GM23248 (cell line): ENCODE data around the gene COL15A1. TPM values are rescaled to one million over a fixed set of nuclear protein-coding genes. Genes with fewer than 3 reads are reported as not detected.

ENCODE experiments used
- DNase-seq: peaks from one replicate; pipeline ENCODE4 v3.0.0-alpha.2; 2015
- H2AFZ ChIP-seq: fragments of 200-600 bp; sonication (generic); 2 replicates; pipeline ENCODE4 v1.6.1; 2016; ENCODE audit warnings: antibody characterized with exemption
- H3F3A ChIP-seq: fragments of 200-600 bp; sonication (generic); 2 replicates; pipeline ENCODE4 v1.6.1; 2016; ENCODE audit warnings: mild to moderate bottlenecking, antibody characterized with exemption, mixed run types; ENCODE audit not compliant: insufficient read depth
- H3K27ac ChIP-seq: fragments of 200-600 bp; sonication (generic); 2 replicates; pipeline ENCODE4 v1.5.1; 2016; ENCODE audit warnings: mild to moderate bottlenecking
- H3K27me3 ChIP-seq: fragments of 200-600 bp; sonication (generic); replicated peaks from 2 replicates; pipeline ENCODE4 v1.6.1; 2016; ENCODE audit warnings: mild to moderate bottlenecking; ENCODE audit not compliant: insufficient read depth
- H3K36me3 ChIP-seq: fragments of 200-600 bp; sonication (generic); 2 replicates; pipeline ENCODE4 v1.6.1; 2016; ENCODE audit warnings: low read depth, mild to moderate bottlenecking
- H3K4me1 ChIP-seq: fragments of 200-600 bp; sonication (generic); 2 replicates; pipeline ENCODE4 v1.6.1; 2016; ENCODE audit warnings: mild to moderate bottlenecking; ENCODE audit not compliant: insufficient read depth
- H3K4me2 ChIP-seq: fragments of 200-600 bp; sonication (generic); one replicate; pipeline ENCODE4 v1.6.1; 2016; ENCODE audit warnings: mild to moderate bottlenecking; ENCODE audit not compliant: unreplicated experiment
- H3K4me3 ChIP-seq: fragments of 200-600 bp; sonication (generic); 2 replicates; pipeline ENCODE4 v1.5.1; 2016; ENCODE audit warnings: mild to moderate bottlenecking
- H3K79me2 ChIP-seq: fragments of 200-600 bp; sonication (generic); 2 replicates; pipeline ENCODE4 v1.6.1; 2016; ENCODE audit warnings: mild to moderate bottlenecking; ENCODE audit not compliant: insufficient read depth
- H3K9ac ChIP-seq: fragments of 200-600 bp; sonication (generic); 2 replicates; pipeline ENCODE4 v1.6.1; 2016; ENCODE audit warnings: mild to moderate bottlenecking
- H3K9me2 ChIP-seq: fragments of 200-600 bp; sonication (generic); 2 replicates; pipeline ENCODE4 v1.6.1; 2016; ENCODE audit warnings: mixed run types, mild to moderate bottlenecking, moderate library complexity; ENCODE audit not compliant: insufficient read depth
- H3K9me3 ChIP-seq: fragments of 200-600 bp; sonication (generic); one replicate; pipeline ENCODE4 v1.6.1; 2017; ENCODE audit warnings: low read depth
- H4K20me1 ChIP-seq: fragments of 200-600 bp; sonication (generic); 2 replicates; pipeline ENCODE4 v1.6.0; 2016; ENCODE audit not compliant: insufficient read depth
- EZH2 ChIP-seq: fragments of 200-600 bp; sonication (generic); IDR thresholded peaks from 2 replicates; pipeline ENCODE4 v1.6.1; 2018; ENCODE audit warnings: antibody characterized with exemption, mild to moderate bottlenecking; ENCODE audit not compliant: insufficient read depth, poor library complexity, severe bottlenecking
- EZH2phosphoT487 ChIP-seq: fragments of 200-600 bp; sonication (generic); IDR thresholded peaks from 2 replicates; pipeline ENCODE4 v1.6.1; 2018; ENCODE audit warnings: antibody characterized with exemption, moderate library complexity, mild to moderate bottlenecking, low read depth; ENCODE audit not compliant: insufficient read depth
- WGBS, 2 experiments: methylation state at CpG; one replicate each; pipeline ENCODE4 v1.1.6; 2015 to 2017; ENCODE audit warnings: low lambda C conversion rate in 2 of 2, low coverage in 1 of 2; ENCODE audit errors: missing lambda C conversion rate in 2 of 2; 5-methylcytosine and 5-hydroxymethylcytosine counted together
- in situ Hi-C: fragments of 300-500 bp; cut with MboI; formaldehyde crosslinking; loops from 2 replicates; pipeline ENCODE4 v1.15.0; 2020
- polyA plus RNA-seq: library from polyadenylated mRNA; unstranded; fragments of >200 nt; fragmentation: Nextera tagmentation; extraction: Ambion mirVana; gene quantifications from 2 replicates; pipeline ENCODE4 v1.2.1, GENCODE V29; 2016
- total RNA-seq: library from RNA; depleted of rRNA; stranded (reverse); fragments of >200 nt; shearing (Covaris generic); gene quantifications from 2 replicates; pipeline ENCODE4 v1.2.3, GENCODE V29; 2014

Gene COL15A1
- total and polyA plus RNA-seq, 2 experiments from 2014 or later: 9.7 to 16.8 TPM

GRCh38 chr9:99030092-99030511 is 86.4 kb downstream of the COL15A1 start:
- peak overlapping the region; percentile 38 for H3K4me2 ChIP-seq

GRCh38 chr9:99030610-99031109 is 87.0 kb downstream of the COL15A1 start:
- H3F3A ChIP-seq: peaks cover 31% of the 10 kb centered on the region
- peak overlapping the region; percentile 3; the same call in 1 of the 2 replicates for H2AFZ ChIP-seq
- in situ Hi-C loops: no loop called here
- no peaks in the 10 kb centered on the region for H3K36me3 ChIP-seq
- peaks cover 29% of the 10 kb centered on the region for H3K4me1 ChIP-seq
- peak overlapping the region; percentile 77 for H3K27ac ChIP-seq
- H3K4me3 ChIP-seq: no peak overlapping the region
- H3K9me3 ChIP-seq: no peaks in the 10 kb centered on the region
- no peaks in the 10 kb centered on the region for H3K27me3 ChIP-seq
- WGBS, 2 experiments: 97 to 98% methylated on average over 3 of the region's 3 CpGs
- no peak for DNase-seq
- TF ChIP-seq EZH2phosphoT487: no peak
- TF ChIP-seq EZH2: no peak
- no peaks in the 10 kb centered on the region for H3K79me2 ChIP-seq
- peak overlapping the region; percentile 26 for H3K9ac ChIP-seq
- H3K9me2 ChIP-seq: no peaks in the 10 kb centered on the region
- H3K4me2 ChIP-seq: peak overlapping the region; percentile 38
- H4K20me1 ChIP-seq: no peaks in the 10 kb centered on the region

More at GRCh38 chr9:99030092-99030511, 86.4 kb downstream of the COL15A1 start:
- H3K36me3 ChIP-seq: no peaks in the 10 kb centered on the region
- H3K9ac ChIP-seq: peak overlapping the region; percentile 26; the same call in 1 of the 2 replicates
- H3K9me3 ChIP-seq: no peaks in the 10 kb centered on the region
- TF ChIP-seq EZH2 (no peak), EZH2phosphoT487 (0 out of 2 replicates have a peak, but pooled peaks have one; percentile 65)
- H4K20me1 ChIP-seq: no peaks in the 10 kb centered on the region
- H3K9me2 ChIP-seq: no peaks in the 10 kb centered on the region
- H2AFZ ChIP-seq: peak overlapping the region; percentile 3; the same call in 1 of the 2 replicates
- 0 to 2% methylated on average over 3 of the region's 3 CpGs for WGBS, 2 experiments
- in situ Hi-C loops: no loop called here
- H3K27ac ChIP-seq: peak overlapping the region; percentile 77
- peaks cover 29% of the 10 kb centered on the region for H3K4me1 ChIP-seq
- DNase-seq: peak; percentile 93
- H3K79me2 ChIP-seq: no peaks in the 10 kb centered on the region
- H3F3A ChIP-seq: peaks cover 31% of the 10 kb centered on the region
- H3K4me3 ChIP-seq: no peak overlapping the region
- H3K27me3 ChIP-seq: no peaks in the 10 kb centered on the region

GRCh38 chr9:99031319-99031718 is 87.6 kb downstream of the COL15A1 start:
- H3K4me3 ChIP-seq: no peak overlapping the region
- DNase-seq: no peak
- no peak overlapping the region for H2AFZ ChIP-seq
- H4K20me1 ChIP-seq: no peaks in the 10 kb centered on the region
- no peak overlapping the region for H3K9ac ChIP-seq
- peak overlapping the region; percentile 77 for H3K27ac ChIP-seq
- no peak overlapping the region for H3K4me2 ChIP-seq
- WGBS, 2 experiments: 93 to 98% methylated on average over 6 of the region's 6 CpGs
- TF ChIP-seq EZH2phosphoT487: no peak
- no peak for TF ChIP-seq EZH2
- H3K27me3 ChIP-seq: no peaks in the 10 kb centered on the region
- in situ Hi-C loops: no loop called here
- H3K9me3 ChIP-seq: no peaks in the 10 kb centered on the region
- H3K36me3 ChIP-seq: no peaks in the 10 kb centered on the region
- H3F3A ChIP-seq: peaks cover 31% of the 10 kb centered on the region
- peaks cover 29% of the 10 kb centered on the region for H3K4me1 ChIP-seq
- H3K9me2 ChIP-seq: no peaks in the 10 kb centered on the region
- H3K79me2 ChIP-seq: no peaks in the 10 kb centered on the region

- Histone ChIP-seq H3K79me2 (no peaks in the 10 kb centered on the region), H3K9me3 (no peaks in the 10 kb centered on the region), H3K4me3 (no peak overlapping the region), H3K27ac (no peak overlapping the region), H3K36me3 (no peaks in the 10 kb centered on the region), H3K9me2 (no peaks in the 10 kb centered on the region), H4K20me1 (no peaks in the 10 kb centered on the region), H3K4me1 (peaks cover 29% of the 10 kb centered on the region), H3K4me2 (no peak overlapping the region), H3F3A (peaks cover 31% of the 10 kb centered on the region), H3K27me3 (no peaks in the 10 kb centered on the region), H2AFZ (no peak overlapping the region), H3K9ac (no peak overlapping the region)
- 95 to 97% methylated on average over 5 of the region's 5 CpGs for WGBS, 2 experiments
- in situ Hi-C loops: no loop called here
- no peak for DNase-seq
- no peak for TF ChIP-seq EZH2
- TF ChIP-seq EZH2phosphoT487: no peak
These were observed 88.3 kb downstream of the COL15A1 start for GRCh38 chr9:99031994-99032393.
